NCI-H1048 (cell line): ENCODE data around the gene ZNF595.
"Not testable (repeated sequence)": the region's sequence is repeated elsewhere in the genome, so short reads cannot be mapped to it uniquely, and the experiment has no call there.

ENCODE experiments used
- DNase-seq: peaks from one replicate; lab custom pipeline; 2025; lab: John Stamatoyannopoulos, UW

ZNF595 gene

DNA sequence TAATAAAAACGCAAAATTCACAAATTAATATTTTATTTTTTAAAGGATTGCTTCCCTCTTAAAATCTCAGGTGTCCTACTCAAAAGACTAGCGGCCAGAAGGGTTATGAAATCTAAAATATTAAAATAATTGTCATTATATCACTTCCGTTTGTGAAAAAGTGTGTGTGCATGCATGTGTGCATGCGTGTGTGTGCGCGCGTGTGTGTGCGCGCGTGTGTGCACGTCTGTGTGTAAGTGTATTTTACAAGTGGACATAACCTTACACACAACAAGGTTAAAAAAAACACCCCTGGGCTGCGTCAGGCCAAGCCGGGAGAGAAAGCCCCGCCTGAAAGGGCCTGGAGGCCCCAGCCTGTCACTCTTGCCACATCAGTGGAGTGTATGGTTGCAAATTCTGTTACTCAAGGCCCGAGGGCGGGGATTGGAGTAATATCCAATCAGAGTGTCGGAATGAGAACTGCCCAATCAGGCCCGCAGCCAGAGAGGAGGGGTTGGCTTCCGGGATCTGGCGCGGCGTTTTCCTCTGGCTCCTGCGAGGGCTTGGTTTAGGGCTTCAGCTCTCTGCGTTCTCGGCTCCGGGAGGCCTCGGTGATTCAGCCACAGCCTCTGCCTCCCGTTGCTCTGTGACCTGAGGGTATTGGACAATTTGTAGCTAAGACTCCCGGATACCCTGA, at the start of gene ZNF595:
ZNF595 (plus strand) TSS at position 518 of the 676 bp plus-strand sequence. CDS start 168 bp downstream, outside the sequence.
- DNase-seq, result not testable (repeated sequence)

DNA sequence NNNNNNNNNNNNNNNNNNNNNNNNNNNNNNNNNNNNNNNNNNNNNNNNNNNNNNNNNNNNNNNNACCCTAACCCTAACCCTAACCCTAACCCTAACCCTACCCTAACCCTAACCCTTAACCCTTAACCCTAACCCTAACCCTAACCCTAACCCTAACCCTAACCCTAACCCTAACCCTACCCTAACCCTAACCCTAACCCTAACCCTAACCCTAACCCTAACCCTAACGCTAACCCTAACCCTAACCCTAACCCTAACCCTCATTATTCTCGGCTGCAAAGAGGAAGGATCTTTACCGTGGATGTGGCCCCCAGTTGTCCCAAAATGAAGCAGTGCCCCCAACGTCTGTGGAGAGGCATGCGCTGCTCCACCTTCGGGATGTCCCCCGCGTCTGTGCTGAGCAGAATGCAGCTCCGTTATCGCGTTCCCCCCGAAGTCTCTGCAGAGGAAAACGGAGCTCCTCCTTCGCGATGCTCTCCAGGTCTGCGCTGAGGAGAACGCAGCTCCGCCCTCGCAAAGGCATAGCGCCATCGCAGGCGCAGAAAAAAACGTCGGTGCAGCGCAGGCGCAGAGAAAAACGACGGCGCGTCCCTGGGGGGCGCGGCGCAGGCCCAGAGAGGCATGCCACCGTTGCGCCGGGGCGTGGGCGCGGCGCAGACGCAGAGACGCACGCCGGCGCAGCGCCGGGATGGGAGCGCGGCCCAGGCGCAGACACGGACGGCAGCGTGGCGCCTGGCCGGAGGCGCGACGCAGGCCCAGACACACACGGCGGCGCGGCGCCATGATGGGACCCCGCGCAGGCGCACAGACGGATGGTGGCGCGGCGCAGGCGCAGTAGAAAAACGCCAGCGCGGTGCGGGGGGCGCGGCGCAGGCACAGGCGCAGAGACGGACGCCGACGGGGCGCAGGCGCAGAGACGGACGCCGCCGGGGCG, 42.9 kb upstream of the ZNF595 start:
- not testable (repeated sequence) for DNase-seq

DNA sequence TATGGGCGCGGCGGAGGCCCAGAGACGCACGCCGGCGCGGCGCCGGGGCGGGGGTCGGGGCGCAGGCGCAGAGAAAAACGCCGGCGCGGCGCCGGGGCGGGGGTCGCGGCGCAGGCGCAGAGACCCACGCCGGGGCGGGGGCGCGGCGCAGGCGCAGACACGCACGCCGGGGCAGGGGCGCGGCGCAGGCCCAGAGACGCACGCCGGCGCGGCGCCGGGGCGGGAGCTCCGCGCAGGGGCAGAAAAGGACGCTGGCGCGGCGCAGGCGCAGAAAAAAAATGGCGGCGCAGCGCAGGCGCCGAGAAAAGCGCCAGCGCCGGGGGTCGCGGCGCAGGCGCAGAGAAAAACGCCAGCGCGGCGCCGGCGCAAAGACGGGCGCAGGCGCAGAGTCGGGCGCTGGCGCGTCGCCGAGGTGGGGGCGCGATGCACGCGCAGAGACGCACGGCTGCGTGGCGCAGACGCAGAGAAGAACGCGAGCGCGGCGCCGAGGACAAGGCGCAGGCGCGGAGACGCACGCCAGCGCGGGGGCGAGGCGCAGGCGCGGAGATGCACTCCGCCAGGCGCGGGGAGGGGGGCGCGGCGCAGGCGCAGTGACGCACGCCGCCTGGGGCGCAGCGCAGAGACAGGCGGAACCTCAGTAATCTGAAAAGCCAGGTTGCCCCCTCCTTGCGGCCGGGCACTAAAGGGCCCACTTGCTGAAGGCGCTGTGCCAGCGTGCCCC, 41.9 kb upstream of the ZNF595 start:
- not testable (repeated sequence) for DNase-seq

DNA sequence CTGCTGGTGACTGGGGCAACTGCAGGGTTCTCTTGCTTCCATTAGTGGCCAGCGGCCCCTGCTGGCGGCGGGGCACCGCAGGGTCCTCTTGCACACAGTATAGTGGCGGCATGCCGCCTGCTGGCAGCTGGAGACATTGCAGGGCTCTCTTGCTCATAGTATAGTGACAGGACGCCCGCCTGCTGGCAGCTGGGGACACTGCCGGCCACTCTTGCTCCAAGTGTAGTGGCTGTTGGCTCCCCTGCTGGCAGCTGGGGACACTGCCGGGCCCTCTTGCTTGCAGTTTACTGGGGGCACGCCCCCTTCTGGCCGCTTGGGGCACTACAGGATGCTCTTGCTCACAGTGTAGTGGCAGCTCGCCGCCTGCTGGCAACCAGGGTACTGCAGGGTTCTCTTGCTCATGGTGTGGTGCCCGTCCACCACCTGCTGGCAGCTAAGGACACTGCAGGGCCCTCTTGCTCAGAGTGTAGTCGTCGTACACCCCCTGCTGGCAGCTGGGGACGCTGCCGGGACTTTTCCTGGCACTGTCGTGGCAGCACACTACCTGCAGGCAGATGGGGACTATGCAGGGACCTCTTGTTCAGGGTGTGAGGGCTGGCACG, 41.2 kb upstream of the ZNF595 start:
- DNase-seq, result not testable (repeated sequence)

DNA sequence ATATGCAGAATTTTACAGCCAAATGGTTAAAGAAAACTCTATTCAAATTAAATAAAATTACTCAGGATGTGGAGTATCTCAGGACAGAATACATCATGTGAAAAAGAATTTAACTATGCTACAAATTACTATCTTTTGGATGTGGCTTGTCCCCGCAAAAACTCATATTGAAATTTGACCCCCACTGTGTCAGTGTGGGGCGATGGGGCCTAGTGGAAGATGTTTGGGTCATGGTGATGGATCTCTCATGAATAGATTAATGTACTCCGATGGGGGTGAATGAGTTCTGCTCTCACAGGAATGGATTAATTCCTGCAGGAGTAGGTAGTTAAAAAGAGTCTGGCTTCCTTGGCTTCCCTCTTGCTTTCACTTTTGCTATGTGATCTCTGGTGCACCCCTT, 35.0 kb upstream of the ZNF595 start:
- not testable (repeated sequence) for DNase-seq

DNA sequence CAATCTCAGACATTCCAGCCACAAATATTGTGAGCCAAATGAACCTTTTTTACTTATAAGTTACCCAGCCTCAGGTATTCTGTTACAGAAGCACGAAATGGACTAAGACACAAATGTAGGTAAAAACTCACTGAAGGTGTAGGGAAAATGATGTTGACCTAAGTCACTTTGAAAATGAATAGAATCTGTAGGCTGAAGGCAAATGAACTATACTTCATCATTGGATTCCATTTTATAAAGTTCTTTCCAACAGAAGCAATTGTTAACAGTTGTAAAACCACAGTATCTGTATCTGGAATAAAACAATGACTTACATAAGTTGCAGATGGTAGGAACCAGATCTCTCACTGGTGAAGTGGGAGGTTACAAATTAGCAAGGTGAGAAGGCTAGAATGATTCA, 34.5 kb upstream of the ZNF595 start:
- not testable (repeated sequence) for DNase-seq

DNA sequence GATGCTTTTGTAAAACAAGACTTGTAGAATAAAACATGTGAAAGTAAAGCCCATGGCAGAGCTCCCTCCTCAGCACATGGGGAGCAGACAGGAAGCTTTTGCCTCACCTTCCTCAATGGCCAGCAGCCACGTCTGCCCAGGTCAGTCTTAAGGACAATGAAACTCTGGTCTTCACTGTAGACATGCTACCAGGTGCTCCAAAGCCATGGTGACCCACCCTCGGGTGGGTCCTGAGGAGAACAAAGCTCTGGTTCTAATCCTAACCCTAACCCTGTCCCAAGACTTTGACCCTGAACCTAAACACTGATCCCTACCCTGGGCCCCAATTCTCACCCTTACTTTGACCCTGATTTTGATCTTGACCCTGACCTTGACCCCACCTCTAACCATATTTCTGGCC, 30.2 kb upstream of the ZNF595 start:
- DNase-seq, result not testable (repeated sequence)

DNA sequence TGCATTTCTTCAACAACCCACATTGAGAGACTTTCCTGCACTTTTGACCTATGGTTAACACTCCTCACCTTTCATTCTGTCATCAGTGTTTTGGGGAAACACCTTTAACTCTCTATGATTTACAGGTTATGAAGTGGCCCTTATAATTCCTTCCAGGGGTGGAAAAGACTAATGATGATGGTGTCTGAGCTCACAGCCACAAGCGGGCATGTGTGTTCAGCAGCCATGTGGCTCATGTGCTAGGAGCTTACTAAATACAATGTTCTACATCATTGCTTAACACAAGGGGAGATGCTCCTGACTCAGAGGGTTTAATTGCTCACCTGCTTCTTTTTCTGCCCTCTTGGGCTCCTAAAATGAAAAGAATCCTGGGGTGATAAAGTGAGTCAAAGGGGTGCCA, 28.8 kb upstream of the ZNF595 start:
- DNase-seq, result not testable (repeated sequence)

DNA sequence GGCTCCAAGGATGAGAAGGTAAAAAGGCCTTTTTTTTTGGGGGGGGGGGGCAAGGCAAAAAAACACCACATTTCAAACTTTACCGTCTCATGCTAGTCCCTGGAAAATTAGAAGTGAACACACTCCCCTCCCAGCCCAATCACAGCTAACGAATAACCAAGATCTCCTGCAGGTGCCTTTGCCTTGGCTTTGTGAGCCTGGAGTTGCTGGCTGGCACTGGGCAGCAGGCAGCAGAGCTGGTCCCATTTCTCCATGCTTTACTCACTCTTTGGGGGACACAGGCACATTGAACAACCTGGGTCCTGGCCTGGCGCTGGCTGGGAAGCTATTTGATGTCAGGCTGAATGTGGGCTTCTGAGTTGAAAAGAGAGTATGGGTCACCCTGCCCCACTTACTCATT, 25.6 kb upstream of the ZNF595 start:
- DNase-seq, result not testable (repeated sequence)

DNA sequence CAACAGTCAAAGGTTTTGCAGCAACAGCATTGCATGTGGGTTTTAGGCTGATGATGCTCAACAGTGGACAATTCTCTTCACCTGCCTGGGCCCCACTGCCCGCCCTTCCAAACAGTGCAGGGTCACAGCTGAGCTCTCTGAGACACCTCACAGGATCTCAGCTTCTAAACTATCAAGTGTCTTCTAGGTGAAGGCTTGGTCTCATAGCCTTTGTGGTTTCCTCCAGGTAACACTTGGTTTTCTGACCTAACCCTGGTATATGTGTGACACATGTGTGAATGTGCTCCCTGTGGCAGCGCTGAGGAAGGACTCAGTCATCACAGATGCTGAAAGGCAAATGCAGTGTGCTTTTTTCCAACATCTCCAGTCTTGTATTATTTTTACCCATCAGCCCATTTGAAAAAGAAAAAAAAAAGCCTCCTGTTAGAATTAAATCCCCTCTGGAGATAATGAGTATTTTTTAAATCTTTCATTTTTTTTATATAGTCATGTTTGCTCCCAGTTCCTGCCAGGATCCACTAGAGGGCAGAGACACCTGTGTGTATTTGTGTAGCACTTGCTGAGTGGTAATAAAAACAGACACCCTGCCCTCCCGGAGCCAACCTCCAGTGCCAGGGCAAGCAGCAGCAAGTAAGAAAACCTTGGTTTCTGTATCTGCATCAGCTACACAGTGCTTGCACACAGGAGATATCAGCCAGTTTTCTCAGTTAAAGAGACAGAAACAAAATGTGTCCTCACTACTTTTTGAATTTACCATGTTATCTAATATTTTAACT, 24.2 kb upstream of the ZNF595 start:
- DNase-seq, result not testable (repeated sequence)

DNA sequence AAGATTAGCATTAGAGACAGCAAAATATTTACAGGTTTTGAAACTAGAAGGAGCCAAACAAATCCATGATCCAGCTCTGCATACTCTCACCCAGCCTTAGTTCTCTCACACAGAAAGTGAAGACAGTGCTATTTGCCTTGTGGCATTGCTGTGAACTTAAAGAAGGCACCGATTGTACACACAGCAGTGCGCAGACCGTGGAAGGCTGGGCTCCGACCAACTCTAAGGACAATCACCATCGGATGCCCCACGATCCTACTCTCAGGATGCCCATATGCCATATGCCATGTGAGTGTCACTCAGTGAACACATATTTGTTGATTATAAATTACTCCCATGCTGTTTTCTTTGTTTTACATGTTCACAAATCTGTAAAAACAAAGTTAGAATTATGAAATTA, 19.8 kb upstream of the ZNF595 start:
- DNase-seq, result not testable (repeated sequence)

DNA sequence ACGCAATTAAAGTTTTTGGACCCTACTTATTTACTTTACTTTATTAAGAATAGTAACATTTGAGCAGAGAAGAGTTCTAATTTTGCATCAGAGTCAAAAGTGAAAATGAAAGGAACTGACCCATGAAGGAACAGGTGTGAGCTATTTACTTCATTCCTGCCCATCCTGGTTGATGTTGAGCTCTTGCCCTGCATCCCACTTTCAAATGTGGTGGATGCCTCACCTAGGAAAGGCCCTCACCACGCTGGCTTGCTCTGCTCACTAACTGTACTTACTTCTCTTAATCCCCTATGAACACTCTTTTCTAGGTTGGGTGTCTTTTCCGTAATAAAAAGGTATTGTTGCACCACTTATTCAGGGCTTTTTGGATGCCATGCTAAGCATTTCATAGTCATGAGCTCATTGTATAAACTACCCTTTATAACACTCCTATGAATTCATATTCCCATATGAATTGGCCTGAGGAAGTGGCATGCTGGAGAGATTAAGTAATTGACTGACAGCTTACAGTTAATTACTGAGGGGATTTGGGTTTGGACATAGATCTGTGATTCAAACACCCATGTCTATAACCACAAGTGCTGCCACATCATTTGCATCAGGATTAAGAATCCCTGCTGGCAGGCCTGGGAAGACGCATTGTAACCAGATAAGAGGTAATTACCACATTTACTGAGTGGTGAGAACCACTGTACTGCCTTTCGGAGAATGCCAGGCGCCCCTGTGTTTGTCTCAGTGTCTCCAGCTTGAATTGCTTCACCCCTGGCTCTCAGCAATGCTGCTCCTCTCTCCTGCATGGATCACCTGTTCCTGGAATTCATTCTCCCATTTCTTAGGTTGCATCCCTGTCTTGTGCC, 16.3 kb upstream of the ZNF595 start:
- DNase-seq, result not testable (repeated sequence)

DNA sequence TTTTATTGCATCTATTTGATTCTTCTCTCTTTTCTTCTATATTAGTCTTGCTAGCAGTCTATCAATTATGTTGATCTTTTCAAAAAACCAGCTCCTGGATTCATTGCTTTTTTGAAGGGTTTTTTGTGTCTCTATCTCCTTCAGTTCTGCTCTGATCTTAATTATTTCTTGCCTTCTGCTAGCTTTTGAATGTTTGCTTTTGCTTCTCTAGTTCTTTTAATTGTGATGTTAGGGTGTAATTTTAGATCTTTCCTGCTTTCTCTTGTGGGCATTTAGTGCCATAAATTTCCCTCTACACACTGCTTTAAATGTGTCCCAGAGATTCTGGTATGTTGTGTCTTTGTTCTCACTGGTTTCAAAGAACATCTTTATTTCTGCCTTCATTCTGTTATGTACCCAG, 14.9 kb upstream of the ZNF595 start:
- not testable (repeated sequence) for DNase-seq

DNA sequence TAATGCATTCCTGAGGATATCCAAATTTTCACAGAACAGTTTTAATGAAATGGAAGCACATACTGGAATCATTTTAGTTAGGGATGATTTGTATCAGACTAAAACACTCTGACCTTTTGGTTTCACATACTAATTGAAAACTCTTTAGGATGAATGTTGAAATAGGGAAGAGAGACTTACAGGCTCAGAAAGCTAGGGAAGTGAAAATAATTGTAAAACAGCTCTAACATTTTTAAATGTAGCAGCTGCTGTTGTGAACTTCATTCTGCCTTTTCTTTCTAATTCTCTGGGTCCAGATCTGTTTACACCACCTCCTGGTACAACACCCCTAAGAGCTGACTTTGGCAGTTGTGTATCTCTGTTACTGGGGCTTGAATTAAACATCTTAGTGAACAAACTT, 9.7 kb upstream of the ZNF595 start:
- DNase-seq, result not testable (repeated sequence)

DNA sequence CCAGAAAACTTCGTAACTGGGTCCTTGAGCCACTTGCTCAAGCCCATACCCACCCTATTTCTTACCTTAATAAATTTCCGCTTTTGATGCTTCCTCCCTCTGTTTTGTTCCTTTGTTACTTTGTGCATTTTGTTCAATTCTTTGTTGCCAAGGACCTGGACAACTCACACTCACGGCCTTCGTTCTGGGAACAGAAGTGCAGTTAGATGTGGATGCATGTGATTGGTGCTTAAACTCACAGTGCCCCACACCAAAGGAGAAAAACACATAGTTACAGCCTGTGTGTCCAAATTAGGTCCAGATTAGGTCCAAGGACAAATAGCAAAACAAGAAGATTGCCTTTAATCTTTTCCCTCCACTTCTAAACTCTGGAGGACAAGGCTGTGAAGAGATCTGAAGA, 1.9 kb upstream of the ZNF595 start:
- DNase-seq, result not testable (repeated sequence)

DNA sequence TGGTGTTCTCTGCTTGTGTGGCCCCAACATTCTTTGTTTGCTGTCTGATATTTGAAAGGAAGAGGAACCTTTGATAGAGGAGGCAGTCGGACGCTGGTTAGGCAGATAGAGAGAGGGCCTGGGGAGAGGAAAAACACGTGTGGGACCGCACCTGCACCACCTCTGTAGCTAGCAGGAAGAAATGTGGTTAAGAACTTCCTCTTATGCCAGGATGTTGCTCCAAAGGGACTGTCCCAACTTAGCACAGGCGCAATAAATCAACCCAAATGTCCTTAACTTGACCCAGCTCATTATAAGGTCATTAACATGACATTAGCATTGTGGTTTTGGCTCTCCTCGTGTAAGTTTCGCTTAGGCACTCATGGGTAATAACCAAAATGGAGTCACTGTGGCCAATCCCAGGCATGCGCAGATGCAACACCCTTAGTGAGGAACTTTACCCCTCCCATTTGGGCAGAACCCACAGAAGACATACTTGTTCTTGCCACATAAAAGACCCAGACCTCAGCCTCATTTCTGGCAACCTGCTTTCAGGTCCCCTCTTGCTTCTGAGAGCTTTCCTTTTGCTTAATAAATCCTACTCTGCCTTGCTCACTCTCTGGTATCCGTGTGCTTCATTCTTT, 1.4 kb upstream of the ZNF595 start:
- DNase-seq, result not testable (repeated sequence)

DNA sequence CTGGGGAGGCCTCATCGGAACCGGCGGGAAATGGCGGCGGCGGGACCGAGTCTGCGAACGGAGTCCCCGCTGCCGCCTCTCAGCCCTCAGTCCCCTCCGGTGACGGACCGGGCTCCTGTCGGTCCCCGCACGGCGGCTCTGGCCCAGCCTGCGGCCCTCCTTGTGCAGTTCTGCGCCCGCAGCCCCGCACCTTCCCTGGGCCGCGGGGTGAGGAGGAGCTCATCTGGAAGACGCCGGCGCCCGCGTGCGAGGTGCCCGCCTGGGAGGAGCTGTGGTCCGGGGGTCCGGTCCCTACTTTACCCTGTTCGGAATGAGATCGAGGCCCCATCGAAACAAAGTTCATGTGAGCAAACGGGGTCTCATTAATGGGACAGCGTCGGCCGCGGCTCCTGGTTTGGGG, 400 bp downstream of the ZNF595 start:
- not testable (repeated sequence) for DNase-seq

DNA sequence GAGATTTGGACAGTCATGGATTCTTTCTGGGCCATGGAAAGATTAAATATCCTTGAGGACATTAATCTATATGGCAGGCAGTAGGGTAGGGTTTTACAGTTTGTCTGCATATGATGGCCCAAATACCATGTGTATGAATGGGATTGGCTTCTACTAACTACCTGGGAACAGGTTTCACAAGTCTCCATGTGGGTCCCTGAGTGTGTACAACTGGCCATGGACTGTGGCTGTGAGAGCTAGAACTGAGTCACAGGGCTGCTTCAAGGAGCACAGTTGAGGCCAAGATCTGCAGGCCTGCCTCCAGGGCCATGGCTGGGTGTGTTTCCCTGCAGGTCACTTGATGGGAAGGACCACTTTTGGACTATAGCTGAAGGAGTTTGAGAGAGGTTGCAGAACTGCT, 11.6 kb downstream of the ZNF595 start:
- not testable (repeated sequence) for DNase-seq

DNA sequence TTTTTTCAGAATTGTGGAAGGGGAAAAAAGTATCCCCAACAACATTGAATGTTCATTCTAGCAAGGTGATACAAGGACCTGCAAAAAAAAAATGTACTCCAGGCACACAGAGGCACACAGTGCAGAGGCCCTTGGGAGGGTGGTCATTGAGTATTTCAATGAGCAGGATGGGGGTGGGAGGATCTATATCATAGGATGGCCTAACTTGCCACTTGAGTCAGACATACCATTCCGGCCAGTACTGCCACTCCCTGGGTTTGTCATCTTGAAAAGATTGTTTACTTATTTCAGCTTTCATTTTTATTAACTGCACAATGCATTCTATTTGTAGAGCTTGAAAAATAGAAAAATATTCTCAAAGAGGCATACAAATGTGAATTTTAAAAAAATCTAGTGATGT, 18.7 kb downstream of the ZNF595 start:
- no peak for DNase-seq

DNA sequence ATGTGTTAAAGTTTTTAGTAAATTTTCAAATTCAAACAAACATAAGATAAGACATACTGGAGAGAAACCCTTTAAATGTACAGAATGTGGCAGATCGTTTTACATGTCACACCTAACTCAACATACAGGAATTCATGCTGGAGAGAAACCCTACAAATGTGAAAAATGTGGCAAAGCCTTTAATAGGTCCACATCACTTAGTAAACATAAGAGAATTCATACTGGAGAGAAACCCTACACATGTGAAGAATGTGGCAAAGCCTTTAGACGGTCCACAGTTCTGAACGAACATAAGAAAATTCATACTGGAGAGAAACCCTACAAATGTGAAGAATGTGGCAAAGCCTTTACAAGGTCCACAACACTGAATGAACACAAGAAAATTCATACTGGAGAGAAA, 32.8 kb downstream of the ZNF595 start:
- DNase-seq, result no peak
